ENCODE results near the gene AURKAIP1.

GRCh38 chr1:1353389-1354151 lies 21.4 kb downstream of the AURKAIP1 start:
- TF ChIP-seq CTCF (IDR thresholded peaks at IDR 0.05; ENCODE audit: borderline replicate concordance, extremely low read depth, low read length, poor library complexity, severe bottlenecking) (no peak), EZH2 (IDR thresholded peaks at IDR 0.05; ENCODE audit: borderline replicate concordance, low read depth, low read length, severe bottlenecking) (no peak)
